GM18505 (cell line): Measurements from ENCODE around the gene UNC50.

Experiments
- ATAC-seq: cut with Tn5 transposase; IDR thresholded peaks from one replicate; pipeline ENCODE4 v1.9.1; 2021; ENCODE audit not compliant: unreplicated experiment
- POLR2A ChIP-seq: IDR thresholded peaks from 4 replicates; pipeline ENCODE4 v1.6.1; 2011; ENCODE audit warnings: borderline replicate concordance; ENCODE audit not compliant: insufficient read depth, insufficient read length; ENCODE audit errors: extremely low read depth

Gene UNC50

DNA sequence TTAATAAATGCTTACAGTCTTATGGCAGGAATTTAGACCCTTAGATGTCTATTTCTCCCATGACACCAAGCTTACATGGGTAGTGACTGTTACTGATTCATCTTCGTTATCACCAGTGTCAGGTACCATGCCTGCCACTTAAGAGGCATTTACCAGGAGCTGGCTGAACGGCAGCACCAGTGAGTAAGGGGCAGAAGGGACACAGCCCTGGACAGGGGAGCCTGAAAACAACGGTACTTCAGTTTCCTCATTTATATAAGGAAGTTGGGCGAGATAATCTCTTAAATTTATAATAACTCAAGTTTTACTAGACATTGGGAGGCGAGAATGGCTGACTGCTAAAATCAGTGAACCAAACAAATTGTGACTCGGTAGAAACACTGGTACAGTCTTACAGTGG lies 1.3 kb upstream of the UNC50 start:
- no peak for TF ChIP-seq POLR2A
- ATAC-seq, result no peak

DNA sequence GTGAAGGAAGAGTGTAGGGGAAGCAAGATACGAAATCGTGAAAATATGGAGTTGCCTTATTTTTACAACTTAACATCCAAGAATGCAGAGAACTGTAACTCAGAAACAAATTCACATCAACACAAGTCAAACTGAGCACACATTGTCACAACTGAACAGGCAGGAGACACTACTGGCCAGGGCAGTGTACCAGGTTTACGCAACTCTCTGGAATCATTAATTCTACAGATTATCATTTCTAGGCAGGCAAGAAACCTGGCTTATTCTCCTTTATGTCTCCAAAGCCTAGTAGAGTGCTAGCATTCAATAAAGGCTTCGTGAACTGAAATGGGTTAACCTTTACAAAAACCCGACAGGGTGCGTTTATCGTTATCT lies 661 bp upstream of the UNC50 start:
- ATAC-seq, result no peak

DNA sequence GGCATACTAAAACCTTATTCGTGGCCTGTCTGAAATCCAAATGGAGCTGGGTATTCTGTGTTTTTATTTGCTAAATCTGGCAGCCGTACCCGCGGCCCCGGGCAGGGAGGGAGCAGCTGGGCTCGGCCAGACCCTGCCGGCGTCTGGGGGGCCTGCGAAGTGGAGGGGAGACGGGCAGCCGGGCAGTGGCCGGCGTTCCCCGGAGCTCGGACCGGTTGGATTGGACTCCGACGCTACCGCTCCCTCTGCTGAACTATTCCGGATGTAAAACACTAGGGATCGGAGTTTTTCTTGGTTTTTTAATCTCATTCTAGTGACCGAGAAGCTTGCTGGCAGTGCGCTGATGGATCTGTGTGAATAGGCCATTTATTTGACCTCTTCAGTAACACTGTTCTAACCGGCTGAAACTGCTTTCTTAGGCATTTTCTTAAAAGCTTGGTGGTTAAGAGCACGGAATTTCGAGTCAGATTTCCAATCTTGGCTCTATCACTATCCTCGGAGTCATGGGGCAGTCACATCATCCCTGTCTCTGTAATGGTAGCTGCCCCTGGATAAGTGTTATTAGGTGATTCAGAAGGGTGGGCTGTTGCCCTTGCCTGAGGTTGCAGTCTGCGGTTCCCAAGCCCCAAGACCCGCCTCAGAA lies 694 bp downstream of the UNC50 start:
- TF ChIP-seq POLR2A, result no peak
- no peak for ATAC-seq

More for the DNA sequence above, 661 bp upstream of the UNC50 start:
- TF ChIP-seq POLR2A, result no peak

DNA sequence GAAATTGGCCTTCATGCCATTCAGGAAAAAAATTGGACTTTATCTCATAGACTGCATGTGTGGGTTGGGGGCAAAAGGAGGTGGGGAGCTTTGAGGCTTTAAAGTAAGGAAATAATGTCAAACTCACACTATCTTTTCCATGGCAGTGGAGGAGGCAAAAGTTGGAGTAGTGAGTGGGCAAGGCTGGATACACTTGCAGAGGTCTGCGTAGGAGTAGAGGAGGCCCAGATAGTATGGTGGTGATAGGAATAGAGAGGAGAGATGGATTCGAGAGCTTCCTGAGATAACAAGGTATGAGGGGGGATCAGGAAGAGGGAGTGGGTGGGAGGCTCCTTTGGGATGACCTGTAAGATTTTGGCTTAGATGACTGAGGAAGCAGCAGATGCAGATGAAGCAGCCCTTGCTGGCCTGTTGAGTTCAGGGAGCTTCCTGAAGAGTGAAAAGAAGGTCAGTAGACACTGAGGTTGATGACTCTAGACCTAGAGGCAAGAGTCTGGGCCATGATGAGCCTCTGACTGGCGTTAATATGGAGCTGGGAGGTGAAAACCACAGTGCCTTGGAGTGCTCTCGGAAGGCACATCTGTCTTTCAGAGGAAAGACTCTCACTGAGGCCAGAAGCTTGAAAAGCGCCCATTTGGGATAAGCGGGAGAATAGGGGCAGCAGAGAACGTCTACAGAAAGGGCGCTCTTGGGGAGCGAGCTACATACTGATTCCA lies 5.8 kb downstream of the UNC50 start:
- no peak for TF ChIP-seq POLR2A
- no peak for ATAC-seq

DNA sequence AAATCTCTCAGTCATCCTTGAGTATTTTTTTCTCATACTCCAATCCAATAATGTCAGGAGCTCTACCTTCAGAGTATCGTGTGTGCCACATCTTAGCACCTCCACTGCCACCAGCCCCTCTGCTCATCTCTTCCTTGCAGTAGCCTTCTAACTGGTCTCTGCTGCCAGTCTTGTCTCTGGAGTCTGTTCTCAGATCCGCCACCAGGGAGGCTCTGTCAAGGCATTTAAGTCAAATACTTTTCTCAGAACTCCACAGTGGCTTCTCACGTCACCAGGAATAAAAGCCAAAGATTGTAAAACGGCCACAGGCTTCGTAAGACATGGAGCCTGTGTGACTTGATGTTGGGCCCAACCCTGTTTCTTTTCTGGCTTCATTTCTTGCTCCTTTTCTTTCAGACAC lies 7.1 kb downstream of the UNC50 start:
- no peak for ATAC-seq
- TF ChIP-seq POLR2A, result no peak

DNA sequence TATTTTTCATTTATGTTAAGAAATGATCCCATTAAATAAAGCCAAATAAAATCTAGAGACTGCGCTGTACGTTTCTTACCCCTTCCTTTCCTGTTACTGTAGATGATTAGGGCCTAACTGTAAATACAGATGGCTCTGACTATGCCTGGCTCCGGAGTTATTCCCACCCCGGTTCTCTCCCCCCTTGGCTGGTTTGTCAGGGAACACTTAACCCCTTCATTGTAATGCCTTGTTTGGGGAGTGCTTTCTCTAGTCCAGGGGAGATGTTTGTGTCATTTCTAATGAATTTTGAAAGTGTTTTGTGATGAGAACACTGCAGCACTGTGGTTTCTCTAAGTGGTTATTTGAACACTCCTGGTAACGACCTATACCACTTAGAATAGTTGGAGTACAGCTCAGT lies 8.8 kb downstream of the UNC50 start:
- no peak for TF ChIP-seq POLR2A
- ATAC-seq, result no peak

DNA sequence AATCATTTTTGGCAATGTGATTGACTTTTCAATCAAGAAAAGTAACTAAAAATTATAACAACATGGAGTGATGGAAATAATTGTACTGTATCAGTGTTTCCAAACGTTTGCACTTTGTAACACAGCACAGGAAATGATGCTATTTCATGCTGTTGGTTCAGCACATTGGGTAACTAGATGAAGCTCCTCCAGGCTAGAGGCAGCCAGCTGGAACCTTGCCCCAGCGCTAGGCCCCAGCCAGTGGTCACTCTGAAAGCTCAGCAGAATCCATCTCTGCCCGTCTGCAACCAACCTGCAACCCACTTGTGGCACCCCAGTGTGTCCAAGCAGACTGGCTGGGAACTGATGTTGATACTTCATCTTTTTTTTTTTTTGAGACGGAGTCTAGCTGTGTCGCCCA lies 15.3 kb downstream of the UNC50 start:
- ATAC-seq, result no peak
- no peak for TF ChIP-seq POLR2A

DNA sequence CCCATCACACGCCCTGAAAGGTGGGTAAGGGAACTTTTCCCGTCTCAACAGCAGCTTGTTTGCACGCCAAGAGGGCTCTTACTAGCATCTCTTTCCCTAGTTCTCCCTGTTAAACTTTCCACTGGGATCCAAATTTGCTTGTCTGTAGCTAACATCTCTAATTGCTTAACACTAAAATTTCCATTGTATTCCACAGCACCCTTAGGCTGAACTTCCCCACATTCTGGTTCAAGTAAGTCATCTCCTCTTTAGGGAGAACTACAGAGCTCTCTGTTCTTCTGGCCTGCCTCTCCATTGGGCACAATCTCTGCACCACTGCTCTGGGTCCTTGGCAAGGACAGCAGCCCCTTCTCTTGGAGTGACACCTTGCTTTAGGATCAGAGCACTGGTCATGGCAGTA lies 24.0 kb downstream of the UNC50 start:
- ATAC-seq, result no peak
- TF ChIP-seq POLR2A, result no peak

DNA sequence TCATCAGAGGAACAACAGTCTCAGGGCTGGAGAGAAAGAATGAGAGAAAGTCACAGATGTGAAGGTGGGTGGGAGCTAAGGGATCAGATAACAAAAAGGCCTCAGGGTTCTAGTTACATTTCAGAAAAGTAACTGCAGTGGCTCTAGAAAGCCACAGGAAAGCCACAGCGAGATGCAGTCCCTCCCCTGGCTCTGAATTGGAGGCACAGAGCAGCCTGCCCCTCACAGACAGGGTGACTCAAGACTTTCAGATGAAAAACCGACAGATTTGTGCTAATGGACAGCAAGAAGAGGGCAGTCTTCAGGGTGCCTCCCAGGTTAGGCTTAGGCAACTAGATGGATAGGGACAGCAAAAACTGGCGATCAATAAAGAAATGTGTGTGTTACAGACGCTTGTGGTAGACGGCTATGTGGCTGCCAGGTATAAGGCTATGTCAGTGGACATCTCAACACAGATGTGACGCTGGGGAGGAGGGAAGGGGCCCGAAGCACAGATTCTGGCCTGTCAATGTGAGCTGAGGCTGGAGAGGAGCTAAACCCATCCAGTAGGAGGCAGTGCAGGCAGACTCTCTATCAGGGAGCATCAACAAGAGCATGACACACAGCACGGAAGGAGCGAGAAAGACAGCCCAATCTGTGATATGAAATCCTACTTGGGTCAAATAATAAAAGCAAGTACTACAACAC lies 26.2 kb downstream of the UNC50 start:
- no peak for TF ChIP-seq POLR2A
- ATAC-seq, result no peak

DNA sequence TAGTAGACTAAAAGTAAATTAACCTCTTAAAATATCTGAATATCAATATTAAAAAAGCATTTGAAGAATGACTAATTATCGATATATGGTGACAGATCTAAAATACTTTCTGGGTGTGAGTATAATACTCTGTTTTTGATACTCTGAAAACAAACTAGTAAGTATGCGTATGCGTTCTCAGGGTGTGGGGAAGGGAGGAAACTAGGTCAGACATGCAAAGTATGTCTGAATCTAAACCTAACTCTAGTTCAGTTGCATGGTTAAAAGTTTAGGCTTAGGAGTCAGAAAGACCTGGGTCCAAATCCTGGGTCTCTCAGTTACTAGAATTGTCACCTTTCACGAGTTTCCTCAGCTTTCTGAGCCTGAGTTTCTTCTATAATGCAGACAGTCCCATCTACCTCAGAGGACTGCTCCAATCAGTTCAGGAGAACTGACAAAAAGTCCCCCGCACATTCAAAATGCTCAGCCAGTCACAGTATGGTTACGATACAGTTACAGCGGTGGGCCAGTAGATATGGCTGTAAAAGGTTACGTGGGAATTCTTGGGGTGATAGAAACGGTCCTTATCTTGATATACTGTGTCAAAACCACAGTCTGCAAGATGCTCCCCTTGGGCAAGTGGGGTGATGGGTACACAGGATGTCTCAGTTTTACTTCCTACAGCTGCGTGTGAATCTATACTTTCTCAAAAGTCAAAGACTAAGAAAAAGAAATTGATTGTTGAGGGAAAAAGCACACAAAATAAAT lies 29.2 kb downstream of the UNC50 start:
- TF ChIP-seq POLR2A, result no peak
- ATAC-seq, result no peak

DNA sequence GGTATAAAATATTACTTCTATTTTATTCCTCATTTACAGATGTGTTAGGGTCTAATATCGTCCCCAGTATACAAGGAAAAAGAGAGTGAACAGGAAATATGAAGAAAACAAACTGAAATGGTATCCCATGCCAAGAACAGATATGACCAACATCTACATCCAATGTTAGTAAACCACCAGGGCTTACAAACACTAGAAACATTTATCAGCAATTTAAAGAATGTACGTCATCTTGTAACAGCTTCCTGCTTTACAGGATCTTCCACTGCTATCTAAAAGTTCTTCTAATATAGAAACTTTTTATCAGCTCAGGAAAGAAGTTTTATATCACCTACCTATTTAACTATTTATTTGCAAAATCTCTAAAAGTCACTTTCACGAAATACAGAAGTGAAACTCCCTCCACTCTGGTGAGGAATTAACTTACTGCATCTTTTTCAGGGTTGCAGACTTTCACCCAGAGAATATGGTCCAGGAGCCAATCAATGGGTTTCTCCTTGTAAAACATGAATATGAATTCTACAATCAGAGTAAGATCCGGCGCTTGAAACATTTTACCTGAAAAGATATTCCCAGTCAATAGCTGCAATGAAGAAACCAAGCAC lies 35.2 kb downstream of the UNC50 start:
- ATAC-seq, result no peak
- TF ChIP-seq POLR2A, result no peak

DNA sequence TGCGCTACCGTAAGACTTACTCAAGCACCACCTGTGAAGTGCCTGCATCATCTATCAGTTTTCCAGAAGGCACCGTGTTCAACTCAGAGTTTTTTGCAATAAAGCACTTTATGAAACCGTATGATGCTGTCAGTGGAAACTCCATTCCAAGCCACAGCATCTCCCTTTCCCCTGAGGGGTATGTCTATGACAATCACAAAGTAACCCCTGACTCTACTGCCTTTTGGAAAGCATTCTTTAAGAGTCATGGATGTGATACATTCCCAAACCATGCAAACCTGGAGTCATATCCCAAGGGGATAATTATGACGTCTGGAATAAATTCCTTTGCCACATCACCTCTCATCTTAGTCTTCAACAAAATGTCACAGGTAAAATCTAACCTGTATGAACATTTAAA lies 39.2 kb downstream of the UNC50 start:
- ATAC-seq, result no peak
- TF ChIP-seq POLR2A, result no peak

DNA sequence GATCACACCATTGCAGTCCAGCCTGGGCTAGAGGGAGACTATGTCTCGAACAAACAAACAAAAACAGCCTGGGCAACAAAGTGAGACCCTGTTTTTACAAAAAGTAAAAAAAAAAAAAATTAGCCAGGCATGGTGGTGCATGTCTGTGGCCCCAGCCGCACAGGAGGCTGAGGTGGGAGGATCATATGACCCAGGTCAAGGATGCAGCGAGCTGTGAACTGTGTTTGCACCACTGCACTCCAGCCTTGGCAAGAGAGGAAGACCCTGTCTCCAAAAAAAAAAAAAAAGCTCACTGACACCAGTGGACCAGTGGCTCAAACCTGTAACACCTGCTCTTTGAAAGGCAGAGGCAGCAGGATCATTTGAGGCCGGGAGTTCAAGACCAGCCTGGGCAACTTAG lies 40.1 kb downstream of the UNC50 start:
- ATAC-seq, result no peak
- TF ChIP-seq POLR2A, result no peak
